NCI-H1694 (cell line): ENCODE measurements around the gene FMNL2.

Source experiments
- DNase-seq: peaks from one replicate; lab custom pipeline; 2025; lab: John Stamatoyannopoulos, UW

Gene FMNL2

GRCh38 chr2:152450176-152450575, 115.2 kb downstream of the FMNL2 start:
- DNase-seq, result no peak

DNA sequence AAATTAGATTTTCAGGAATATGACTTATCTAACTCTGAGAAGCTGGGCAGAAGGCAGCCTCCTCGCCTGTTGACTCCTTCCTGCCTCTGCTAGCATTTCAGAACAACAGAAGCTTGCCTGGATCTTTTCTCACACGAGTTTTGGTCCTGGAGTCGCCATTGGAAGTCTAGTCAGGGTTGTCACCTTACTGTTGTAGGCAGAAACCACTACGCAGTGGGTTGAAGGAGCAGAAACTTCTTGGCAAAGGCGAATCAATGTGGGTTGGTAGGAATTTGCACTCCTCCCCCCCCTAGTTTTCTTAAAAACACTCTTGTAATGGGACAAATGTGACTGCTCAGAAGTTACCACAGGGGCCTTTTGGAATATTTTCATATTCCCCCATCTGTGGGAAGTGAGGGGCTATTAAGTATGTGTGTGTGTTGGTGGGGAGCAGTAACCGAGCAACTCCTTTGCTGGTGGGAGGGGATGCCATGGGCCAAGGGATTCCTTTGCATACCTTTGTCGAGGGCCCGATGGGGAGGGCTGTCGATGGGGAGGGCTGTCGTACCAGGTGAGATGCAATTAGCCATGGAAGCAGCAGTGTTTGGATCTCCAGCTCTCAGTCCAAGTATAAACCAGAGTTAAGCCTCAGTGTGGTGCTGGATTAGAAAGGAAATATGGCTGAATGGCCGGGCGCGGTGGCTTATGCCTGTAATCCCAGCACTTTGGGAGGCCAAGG, 117.4 kb downstream of the FMNL2 start:
- DNase-seq, result no peak

DNA sequence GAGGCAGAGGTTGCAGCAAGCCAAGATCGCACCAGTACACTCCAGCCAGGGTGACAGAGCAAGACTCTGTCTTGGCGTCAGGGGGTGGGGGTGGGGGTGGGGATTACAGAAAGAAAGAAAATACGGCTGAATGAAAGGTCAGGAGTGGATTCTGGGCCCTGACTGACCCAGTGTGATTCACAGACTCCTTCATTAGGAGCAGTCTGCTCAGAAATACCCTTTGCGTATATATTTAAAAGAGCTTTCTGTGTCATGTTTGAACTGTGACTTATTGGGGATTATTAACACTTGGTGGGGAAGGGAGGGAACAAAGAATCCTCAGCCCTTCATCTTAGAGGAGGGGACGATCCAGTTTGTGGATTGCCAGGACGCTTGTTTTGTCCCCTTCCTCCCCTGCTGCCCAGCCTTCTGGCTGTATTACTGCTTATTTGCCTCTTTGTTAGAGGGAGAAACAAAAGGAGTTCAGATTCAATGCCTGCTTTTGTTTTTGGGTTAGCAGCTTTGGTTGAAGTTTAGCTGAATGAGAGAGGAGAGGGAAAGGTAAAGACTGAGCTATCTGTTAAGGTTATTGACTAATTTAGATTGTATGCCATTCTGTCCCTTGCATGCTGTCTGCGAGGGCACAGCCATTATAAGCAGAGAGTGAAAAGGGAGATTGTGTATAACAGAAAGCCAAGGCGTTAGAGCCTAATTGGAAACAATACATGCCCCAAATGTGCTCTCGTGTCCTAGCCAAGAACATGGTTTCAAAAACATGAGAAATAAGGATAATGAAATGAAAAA, 118.3 kb downstream of the FMNL2 start:
- DNase-seq, result no peak

GRCh38 chr2:152454371-152454770, 119.4 kb downstream of the FMNL2 start:
- DNase-seq, result no peak

- DNase-seq, result no peak
Observed at GRCh38 chr2:152454960-152455359, 120.0 kb downstream of the FMNL2 start.

- no peak for DNase-seq
Observed at GRCh38 chr2:152455738-152456137, 120.8 kb downstream of the FMNL2 start.

- no peak for DNase-seq
Observed at GRCh38 chr2:152456262-152456661, 121.3 kb downstream of the FMNL2 start.

GRCh38 chr2:152458441-152458940, 123.5 kb downstream of the FMNL2 start:
- DNase-seq, result no peak

- no peak for DNase-seq
Observed at GRCh38 chr2:152459091-152459490, 124.1 kb downstream of the FMNL2 start.

DNA sequence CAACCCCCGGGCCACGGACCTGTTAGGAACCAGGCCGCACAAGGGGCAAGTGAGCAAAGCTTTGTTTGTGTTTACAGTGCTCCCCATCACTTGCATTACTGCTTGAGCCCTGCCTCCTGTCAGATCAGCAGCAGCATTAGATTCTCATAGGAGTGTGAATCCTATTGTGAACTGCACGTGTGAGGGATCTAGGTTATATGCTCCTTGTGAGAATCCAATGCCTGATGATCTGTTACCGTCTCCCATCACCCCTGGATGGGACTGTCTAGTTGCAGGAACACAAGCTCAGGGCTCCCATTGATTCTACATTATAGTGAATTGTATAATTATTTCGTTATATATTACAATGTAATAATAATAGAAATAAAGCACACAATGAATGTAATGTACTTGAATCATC, 125.6 kb downstream of the FMNL2 start:
- DNase-seq, result no peak

DNA sequence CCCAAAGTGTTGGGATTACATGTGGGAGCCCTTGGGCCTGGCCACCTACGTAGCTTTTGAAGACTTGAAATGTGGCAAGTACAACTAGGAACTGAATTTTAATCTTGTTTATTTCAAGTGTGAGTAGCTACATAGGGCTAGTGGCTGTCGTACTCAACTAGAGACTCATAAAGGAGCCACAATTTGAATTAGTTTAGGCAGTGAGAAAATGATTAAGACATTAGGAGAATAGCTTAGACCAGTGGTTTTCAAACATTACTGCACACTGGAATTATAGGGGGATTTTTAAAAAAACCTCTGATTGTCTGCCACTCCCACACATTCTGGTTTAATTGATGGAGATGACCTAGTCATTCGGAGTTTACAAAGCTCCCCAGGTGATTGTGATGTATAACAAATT, 127.1 kb downstream of the FMNL2 start:
- no peak for DNase-seq

- no peak for DNase-seq
Observed at GRCh38 chr2:152462779-152463178, 127.8 kb downstream of the FMNL2 start.

GRCh38 chr2:152464851-152465470, 130.0 kb downstream of the FMNL2 start:
- DNase-seq, result no peak

DNA sequence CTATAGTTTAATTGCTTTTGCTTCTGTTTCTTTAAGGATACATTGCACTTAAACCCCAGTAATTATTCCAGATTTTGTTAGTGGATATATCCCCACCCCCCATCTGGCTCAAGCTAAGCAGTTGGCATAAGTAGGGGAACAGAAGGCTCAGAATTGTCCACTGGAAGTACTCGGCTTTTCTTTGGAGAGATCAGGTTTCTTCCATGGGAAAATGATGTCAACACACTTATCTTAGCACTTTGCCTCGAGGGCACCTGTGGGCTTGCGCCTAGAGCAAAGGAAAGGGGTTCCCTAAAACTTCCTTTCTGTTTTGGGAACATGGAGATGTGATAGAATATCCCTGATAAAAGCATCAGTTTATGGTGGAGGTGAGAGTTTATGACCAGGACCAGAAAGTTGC, 130.6 kb downstream of the FMNL2 start:
- DNase-seq, result no peak

GRCh38 chr2:152466041-152466440, 131.1 kb downstream of the FMNL2 start:
- DNase-seq, result no peak

DNA sequence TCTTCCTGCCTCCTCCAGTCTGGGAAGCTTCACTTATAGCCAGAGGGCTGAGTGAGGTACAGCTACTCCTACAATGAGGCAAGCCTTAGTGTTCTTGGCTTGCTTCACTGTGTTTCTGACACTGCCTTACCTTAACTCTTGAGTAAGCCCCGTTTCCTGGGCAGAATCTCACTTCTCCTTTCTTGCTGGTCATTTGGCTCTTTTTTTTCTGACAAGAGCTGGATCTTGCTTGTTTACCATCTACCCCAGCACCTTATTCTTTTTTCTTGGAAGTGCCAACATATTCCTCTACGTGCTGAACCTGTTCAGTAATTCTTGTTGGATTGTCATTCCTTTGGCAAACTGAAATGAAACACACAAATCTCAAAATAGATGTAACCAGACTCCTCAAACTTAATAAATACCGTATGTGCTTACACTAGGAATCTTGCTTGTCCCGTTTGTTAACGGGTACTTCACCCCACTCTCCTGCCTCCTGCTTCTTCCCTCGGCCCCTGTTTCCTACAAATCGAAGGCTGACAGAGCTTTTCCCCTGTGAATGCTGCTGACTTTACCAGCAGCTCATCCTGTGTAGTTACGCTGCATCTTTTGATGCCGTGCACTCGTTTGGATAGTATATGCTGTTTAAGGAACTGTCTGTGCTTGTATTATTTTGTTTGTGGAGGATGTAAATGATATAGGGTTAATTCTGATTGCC, 132.2 kb downstream of the FMNL2 start:
- no peak for DNase-seq

DNA sequence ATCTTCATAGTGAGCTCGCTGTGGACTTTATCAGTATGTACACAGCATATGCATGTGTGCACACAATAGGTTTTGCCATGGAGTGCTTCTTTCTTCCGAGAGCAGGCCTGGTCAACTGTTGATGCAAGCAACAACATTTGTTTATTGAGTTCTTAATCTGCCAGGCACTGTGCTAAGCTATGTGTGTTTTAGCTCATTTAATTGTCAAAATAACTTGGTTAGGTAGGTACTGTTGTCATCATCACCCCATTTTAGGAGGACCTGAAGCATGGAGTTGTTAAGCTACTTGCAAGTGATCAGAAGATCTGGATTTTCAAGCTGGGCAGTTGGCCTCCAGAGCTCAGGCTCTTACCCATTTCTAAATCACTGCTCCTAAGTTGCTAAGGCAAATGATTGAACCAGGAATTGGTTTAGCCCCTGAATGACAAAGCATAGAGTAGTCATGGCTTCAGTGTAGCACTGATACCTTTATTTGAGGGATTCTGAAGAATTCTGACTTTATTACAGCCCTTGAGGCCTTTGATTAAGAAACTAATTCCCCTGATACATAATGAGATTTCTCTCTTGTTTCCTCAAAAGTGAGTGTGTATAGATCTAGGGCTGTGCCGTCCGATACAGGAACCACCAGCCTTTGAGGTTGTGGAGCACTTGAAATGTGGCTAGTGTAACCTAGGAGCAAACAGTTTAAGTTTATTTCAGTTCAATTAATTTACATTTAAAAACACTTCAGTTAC, 132.9 kb downstream of the FMNL2 start:
- no peak for DNase-seq

GRCh38 chr2:152468899-152469692, 134.1 kb downstream of the FMNL2 start:
- no peak for DNase-seq

DNA sequence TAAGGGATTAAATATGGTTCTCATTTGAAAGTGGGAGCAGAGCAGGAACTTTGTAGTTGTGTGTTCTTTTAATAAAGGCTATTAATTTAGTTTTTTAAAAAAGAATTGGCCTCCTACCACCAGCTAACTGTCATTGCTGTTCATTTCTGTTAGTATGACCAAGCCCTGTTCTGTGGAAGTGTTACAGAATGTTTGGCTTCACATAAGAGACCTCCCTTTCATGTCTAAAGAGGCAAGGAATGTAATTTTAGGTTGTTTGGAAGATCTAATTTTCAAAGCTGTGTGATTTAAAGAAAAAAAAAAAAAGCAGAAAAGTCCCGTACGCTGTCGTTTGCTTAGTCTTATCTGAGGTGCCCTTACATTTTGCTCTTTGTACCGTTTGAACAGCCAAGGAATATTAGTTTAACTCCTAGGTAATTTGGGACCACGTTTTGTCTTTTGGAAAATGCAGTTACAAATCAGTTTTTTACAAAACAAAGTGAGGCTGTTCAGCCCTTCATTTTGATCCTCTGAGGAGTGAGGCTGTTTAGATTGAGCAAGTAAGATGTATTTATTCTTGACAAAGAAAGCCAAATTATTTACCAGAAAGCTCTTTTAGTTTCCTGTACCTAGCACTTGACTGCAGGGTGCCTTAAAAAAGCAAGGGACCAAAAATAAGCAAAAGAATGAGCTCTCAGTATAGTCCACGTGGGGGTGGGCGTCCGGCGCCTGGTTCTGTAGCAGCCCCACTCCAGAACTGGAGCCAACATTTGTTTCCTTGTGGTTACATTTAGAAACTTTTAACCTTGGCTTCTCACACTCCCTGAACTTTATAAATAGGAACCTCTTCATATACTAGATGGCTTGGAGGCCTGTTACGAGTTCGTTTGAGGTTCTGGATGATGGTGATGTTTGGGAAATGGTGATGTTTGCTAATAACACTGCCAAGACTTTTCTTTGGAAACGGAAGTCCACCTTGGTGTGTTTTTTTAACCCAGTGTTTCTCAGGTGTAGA, 136.2 kb downstream of the FMNL2 start:
- DNase-seq, result no peak

DNA sequence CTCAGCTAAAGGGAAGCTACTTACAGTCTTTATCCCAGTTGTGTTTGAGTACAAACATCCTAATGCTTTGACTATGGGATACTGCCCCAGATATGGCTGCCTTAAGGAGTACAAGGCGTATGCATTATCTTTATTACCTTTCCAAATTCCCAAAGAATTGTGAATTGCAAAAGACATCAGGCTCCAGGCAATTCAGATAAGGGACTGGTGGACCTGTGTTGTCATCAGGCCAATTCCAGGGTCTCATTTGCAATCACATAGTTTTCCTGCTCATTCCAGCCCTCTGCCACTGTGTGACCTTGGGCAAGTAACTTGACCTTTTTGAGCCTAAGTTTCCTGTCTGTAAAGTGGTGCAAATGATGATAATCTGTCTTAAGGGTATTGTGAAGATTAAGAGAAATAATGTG, 137.5 kb downstream of the FMNL2 start:
- no peak for DNase-seq
